GM21529 (cell line): ENCODE data around the gene ARHGAP10.

Experiments used
- ATAC-seq: cut with Tn5 transposase; IDR thresholded peaks from one replicate; pipeline ENCODE4 v1.9.1; 2021; ENCODE audit not compliant: unreplicated experiment

Gene ARHGAP10, protein sequence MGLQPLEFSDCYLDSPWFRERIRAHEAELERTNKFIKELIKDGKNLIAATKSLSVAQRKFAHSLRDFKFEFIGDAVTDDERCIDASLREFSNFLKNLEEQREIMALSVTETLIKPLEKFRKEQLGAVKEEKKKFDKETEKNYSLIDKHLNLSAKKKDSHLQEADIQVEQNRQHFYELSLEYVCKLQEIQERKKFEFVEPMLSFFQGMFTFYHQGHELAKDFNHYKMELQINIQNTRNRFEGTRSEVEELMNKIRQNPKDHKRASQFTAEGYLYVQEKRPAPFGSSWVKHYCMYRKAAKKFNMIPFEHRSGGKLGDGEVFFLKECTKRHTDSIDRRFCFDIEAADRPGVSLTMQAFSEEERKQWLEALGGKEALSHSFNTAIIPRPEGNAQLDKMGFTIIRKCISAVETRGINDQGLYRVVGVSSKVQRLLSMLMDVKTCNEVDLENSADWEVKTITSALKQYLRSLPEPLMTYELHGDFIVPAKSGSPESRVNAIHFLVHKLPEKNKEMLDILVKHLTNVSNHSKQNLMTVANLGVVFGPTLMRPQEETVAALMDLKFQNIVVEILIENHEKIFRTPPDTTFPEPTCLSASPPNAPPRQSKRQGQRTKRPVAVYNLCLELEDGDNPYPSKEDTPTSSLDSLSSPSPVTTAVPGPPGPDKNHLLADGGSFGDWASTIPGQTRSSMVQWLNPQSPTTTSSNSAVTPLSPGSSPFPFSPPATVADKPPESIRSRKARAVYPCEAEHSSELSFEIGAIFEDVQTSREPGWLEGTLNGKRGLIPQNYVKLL

DNA sequence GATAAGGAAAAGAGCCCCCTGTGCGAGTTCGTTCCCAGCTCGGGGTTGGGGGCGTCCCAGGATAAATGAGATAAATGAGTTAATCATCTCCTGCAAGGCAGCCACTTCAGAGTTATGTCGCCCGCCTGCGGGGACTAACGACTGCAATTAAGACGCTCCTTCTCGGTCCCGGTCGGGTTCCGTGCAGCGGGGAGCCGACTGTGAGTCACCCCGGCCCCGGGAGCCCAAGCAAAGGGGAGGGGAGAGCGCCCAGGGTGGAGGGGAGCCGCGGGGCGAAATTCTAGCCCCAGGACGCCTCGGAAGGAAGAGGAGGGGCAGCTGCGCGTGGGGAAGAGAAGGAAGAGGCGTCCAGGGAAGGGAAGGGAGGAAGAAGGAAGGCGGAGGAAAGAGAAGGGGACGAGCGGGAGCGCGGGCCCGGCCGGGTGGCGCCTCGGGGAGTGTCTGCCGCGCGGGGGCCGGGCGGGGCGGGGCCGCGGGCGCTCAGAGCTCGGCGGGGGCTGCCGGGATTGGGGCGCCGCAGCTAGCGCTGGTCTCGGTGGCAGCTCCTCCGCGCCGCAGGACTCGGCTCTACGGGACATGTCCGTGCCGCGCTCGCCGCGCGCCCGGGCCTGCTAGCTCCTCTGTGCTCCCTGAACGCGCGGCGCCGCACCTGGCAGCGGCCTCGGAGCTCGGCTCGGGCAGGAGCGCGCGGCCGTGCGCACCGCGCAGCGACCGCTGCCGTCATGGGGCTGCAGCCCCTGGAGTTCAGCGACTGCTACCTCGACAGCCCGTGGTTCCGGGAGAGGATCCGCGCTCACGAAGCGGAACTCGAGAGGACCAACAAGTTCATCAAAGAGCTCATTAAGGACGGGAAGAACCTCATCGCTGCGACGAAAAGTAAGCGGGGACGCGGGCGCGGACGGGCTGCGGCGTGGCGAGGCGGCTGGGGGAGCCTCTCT, at the start of gene ARHGAP10:
Gene ARHGAP10 (plus strand): TSS at position 509 of the 938 bp plus-strand sequence. CDS start 214 bp downstream, at position 723.
- peak; percentile 61 for ATAC-seq

DNA sequence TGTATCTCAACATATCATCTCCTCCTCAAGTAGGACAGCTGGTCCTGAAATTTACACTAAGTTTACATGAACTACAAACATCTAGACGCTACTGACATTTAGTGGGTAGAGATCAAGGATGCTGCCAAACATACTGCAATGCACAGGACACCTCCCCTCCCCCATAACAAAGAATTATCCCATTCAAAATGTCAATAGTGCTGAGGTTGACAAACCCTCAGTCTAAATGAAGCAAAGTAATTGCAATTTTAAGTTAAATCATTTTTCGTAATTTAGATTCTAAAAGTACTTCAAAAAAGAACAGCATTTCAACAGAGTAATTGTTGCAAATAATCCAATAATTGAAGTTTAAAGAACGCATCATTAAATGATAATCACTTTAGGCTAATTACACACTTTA, 49.1 kb upstream of the ARHGAP10 start:
- ATAC-seq = no peak

DNA sequence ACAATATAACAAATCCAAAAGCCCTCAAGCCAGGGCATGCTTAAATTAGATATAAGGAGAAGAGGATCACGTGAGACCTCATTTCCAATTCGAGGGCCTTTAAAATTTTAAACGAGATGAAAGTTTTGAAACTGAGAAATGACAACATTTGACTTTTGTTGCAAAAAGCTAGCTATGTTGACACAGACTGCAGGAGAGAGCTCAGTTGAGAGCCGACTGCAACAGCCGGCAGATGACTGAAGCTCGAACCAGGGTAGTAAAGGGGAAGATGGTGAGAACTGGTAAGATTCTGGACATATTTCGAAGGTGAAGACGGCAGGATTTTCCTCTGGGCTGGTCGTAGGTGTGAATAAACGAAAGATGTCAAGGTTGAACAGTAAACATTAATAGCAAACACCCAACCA, 48.7 kb upstream of the ARHGAP10 start:
- ATAC-seq = peak; percentile 15

DNA sequence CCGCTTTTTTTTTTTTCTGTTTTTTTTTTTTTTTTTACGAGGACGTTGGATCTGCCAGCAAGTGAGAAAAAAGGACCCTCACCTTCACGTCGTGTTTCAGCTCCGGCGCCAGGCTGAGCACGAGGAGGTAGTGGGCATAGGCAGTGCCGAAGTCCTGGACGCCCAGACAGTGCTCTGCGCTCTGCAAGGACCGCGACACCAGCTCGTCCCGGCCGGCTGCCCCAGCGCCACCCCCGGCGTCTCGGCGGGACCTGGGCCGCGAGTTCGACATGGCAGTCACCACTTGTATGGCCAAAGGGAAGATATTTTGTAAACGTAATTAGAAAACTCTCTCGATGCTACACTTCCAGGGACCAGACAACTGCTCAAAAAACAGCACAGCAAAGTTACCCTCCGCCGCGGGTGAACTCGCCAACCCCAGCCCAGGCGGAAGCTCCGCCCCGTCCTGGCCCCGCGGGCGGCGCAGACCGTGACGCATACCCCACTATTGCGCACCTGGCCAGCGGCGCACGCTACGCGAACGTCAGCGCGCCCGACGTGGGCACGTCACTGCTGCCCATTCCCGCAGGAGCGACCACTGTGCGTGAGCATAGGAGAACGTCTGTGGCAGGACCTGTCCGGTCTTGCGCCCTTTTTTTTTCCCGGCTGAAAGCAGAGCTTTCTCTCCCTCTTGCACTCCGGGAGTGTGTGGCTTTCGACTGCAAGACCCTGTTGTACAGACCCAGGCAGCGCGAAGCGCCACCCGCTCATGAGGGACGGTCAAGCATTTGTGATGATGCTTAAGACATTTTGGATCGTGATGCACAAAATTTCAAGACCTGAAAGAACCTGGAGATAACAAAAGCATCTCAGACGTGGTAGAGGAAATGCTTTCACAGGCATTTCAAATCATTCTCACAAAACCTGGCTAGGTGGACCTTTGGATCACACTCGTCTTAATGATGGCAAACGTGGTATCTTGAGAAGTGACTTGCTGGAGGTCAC, 47.9 kb upstream of the ARHGAP10 start, which contains the start of gene PRMT9:
Gene PRMT9 (minus strand): TSS at position 447 of the 984 bp plus-strand sequence. CDS start 176 bp downstream, at position 271.
- ATAC-seq = peak; percentile 99

DNA sequence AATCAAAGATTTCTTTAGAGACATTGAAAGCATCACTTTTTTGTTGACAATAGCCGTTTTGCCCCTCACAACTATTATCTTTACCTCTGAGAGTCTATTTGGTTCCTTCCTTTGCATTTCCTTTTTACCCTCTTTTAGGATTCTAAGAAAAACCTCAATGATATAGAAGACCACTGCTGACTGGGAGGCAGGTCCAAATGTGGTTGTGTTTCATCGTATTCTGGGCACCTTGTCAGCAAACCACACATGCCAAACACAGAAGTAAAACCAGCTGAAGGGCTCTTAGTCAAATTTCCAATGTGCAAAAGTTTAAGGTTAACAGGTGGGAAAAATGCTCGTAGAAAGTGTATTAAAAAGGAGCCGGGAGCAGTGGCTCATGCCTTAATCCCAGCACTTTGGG, 42.8 kb upstream of the ARHGAP10 start:
- ATAC-seq = no peak

DNA sequence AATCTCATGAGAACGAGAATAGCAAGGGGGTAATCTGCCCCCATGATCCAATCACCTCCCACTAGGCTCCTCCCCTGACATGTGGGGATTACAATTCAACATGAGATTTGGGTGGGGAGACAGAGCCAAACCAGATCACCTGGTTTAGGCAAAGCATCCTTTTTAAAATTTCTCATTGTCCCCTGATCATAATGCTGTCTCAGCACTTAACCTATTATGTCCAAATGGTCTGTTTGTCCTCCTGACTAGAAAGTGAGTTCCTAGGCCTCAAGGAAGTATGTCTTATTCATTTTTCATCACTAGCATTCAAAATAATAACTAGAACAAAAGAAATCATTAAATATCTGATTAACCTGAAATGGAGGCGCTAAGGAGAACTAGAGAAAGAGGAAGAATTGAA, 40.1 kb upstream of the ARHGAP10 start:
- ATAC-seq = no peak

DNA sequence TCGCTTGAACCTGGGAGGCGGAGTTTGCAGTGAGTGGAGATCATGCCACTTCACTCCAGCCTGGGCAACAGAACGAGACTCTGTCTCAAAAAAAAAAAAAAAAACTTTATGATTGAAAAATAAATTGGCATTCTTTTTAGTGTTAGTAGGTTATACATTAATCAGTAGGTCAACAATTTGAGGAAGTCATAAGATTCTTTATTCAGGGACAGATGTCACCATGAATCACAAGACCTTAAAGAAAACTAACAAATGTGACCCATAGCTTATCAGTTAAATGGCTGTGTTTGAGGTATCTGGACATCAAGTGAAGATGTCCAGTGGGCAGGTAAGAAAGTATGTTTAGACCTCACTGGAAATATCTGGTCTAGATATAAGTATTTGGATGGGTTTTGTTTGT, 38.7 kb upstream of the ARHGAP10 start:
- ATAC-seq = no peak

DNA sequence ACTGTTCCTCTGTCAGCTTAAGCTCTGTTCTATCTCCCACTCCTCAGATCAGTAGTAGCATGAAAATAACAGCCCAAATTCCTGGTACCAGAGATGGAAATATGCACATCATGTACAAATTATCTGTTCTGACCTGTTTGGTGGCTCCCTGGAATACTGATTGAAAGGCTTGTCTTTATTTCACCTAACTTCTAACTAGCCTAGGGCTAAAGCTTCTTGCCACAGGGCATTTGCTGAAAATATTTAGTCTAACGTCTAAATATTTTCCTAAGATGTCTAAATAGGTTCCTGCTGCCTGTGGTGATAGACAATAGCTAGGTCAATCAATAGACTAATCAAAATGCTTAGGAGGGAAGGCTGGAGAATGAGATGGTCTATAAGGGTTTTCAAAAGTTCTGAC, 35.0 kb upstream of the ARHGAP10 start:
- no peak for ATAC-seq

DNA sequence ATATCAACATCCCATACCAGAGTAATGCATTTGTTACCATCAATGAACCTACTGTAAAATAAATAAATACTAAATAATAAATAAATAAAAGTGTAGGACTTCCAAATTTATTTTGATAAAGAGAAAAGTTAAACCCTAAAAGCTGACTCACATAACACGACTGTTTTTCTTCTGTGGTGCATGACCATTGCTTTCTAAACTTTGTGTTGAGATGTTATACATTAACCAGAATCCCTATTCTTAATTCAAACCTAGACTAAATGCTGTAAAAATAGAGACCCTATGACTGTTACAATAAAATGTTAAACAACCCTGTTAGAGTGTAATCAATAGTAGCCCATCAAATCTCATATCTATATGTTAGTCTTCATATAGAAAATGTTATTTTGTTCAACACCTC, 27.0 kb upstream of the ARHGAP10 start:
- ATAC-seq = no peak

DNA sequence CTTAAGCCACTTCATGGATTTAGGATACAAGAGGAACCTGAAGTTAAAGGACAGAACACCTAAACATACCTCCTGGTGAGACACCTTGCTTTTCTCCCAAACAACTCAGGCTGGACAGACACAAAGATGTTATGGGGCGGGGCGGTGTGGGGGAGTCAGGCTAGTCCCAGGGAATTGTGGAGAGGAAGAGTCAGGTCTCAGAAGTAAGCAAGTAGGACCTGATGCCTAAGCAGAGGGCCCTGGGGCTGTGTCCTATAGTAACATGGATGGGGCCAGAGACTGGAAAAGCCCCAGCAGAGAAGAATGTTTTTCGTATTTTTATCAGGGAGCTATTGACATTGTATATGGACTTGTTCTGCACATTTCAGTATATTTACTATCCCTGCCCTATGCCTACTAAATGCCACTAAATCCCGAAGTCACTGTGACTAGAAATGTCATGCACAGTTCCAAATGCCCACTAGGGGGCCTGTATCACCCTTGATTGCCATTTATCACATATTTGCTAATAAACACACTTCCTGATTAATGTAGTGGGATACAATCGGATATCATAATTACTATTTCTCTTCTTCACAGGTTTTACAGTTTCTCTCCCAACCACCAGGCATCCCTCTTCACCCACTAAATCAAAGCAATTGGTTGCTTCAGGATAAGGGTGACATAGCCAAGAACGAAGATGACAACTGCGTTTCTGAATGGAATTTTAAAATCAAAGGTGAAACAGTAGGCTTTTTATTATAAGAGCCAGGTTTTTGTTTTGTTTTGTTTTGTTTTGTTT, 23.8 kb upstream of the ARHGAP10 start:
- ATAC-seq = peak; percentile 64

DNA sequence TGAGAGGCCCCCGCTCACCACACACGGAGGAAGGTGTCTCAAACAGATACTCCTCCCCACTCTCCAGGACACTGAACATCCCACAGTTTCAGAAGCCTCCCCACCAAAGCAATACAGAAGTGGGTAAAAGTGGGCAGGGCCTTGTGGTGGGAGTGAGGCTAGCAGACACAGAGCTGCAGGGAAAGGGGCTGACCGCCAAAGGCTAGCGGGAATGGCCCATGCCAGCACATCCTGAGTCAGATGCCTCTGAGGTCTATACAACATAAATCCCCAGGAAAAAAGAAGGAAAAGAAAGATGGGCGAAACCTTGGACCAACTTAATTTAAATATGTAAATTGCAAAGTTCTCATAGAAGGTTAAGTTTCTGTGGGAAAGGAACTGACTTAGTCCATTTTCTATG, 21.9 kb upstream of the ARHGAP10 start:
- ATAC-seq = no peak

DNA sequence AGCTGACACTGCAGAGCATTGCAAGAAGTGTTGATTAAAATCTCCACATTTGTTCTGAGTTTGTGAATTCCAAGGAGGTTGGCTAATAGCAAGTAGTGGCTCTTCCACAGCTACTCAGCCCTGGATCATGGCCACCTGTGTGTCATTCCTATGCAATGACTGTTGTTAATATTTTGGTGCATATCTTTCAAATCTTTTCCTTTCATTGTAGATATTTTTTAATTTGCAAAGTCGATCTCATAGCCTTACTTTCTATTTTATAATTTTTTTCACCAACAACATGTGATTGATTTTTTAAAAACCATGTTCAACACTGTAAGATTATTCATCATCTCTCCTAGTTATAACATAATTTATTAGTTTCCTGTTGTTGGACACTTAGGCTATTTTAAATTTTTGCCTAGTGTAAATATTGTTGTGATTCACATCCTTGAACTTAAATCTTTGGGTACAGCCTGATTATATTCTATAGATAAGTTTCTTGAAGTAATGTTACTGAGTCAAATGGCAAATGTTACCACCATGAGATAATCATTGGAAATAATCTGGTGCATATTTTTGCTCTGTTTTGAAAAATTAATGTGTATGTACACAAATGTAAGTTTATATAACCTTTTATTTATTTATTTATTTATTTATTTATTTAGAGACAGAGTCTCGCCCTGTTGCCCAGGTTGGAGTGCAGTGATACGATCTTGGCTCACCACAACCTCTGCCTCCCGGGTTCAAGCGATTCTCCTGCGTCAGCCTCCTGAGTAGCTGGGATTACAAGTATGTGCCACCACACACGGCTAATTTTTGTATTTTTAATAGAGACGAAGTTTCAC, 17.1 kb upstream of the ARHGAP10 start:
- ATAC-seq = no peak

DNA sequence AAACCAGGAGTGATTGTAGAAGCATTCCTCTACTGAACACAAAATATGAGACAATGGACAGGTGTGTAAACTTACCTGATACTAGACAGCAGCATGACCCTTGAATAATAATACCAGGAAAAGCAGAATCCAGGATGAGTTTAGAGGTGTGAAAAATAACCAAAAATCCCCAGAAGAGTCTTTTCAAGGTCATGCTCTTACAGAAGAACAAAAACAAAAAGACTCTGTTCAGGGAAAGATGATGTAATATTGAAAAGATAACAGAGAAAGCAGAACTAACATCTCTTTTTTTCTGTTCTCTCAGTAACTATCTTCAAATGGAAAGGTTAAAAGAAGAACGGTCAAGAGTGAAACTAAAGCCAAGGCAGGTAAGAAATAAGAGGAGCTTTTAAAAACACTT, 14.0 kb upstream of the ARHGAP10 start:
- peak; percentile 94 for ATAC-seq

DNA sequence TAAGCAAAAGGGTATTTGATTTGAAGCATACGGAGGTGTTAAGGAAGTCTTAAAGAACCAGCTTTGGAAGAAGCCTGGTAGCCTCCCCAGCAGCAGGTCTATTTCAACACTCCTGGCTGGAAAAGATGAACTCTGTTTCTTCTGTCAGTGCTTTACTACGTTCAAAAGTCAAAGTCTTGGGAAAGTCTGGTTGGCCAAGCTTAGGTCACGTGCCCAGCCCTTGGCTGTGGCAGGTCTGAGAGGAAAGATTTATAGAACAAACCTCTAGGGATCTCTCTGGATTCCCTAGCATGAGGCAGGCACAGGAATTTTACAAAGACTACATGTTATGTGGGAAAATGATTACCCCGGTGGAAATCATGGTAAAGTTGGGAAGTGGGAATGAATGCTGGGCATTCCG, 8.6 kb upstream of the ARHGAP10 start:
- ATAC-seq = no peak

DNA sequence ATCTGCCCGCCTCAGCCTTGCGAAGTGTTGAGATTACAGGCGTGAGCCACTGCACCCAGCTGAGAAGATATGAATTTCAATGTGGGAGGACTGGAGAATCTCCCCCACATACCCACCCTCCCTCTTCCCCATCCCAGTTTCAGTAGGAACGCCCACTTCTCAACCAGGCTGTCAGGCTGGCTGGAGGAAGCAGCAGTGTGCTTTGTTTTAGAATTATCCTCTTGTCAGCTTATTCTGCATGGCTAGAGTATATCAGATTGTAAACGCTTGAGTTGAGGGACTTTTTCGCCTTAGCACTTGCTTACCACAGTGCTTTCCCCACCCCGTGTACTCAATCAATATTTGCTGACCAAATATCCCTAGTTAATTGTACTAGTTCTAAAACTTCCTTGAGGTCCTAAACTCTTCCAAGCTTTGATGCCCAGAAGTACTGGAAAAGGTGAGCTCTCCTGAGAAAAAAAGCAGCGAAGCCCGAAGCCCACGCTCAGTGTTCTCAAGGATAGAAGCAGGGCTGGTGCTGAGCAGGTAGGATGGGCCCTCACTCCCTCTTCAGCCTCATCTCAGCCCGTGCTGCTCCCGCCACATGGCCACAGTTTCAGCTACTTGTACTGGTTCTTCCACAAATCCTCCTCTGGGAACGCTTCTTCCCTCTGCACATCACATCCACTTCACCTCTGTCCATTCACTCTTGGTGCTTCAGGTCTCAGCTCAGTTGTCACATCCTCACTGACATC, 7.3 kb upstream of the ARHGAP10 start:
- ATAC-seq = no peak

DNA sequence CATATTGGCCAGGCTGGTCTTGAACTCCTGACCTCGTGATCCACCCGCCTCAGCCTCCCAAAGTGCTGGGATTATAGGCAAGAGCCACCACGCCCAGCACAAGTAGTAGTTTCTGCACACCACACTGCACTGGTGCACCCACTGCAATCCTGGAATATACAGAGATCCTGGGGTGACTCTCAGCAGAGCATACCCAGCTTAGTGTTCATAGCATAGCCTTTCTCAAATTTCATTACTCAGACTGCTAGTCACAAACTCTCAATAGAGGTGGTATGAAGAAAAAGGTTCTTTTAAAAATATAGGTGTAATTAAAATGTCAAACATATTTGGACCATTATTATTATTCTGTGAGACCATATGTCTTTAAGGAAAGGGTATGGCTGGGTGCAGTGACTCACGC, 6.2 kb upstream of the ARHGAP10 start:
- ATAC-seq = no peak

DNA sequence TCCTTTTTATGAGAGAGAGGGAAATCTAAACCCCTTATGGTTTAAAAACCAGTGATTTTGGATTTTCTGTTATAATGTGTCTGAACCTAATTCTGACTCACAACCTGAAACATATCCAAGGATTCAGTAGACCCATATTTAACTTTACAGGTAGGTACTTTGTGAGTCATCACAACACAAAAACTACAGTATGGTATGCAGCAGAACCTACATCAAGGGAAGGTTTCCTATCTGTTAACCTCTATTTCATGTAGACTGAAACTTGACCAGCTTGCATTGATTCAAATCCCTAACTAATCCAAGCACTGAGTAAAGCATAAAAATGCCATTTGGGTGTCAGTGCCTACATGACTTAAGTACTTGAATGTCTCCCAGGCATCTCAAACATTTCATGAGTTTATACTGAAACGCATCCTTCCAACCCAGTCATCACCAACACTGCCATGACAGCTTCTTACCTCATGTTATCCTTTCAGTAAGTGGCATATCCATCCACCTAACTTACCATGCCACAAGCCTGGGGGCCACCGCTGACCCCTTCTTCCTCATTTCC, 4.3 kb upstream of the ARHGAP10 start:
- no peak for ATAC-seq
